HS-5 (cell line): Measurements from ENCODE around the gene KLHL11.
"Not testable (repeated sequence)": the region's sequence is repeated elsewhere in the genome, so short reads cannot be mapped to it uniquely, and the experiment has no call there.

ENCODE experiments used
- DNase-seq: peaks from one replicate; pipeline ENCODE4 v3.0.0-alpha.2; 2012; ENCODE audit warnings: low read depth

Gene KLHL11

GRCh38 chr17:41836550-41837196, 28.6 kb downstream of the KLHL11 start:
- no peak for DNase-seq

DNA sequence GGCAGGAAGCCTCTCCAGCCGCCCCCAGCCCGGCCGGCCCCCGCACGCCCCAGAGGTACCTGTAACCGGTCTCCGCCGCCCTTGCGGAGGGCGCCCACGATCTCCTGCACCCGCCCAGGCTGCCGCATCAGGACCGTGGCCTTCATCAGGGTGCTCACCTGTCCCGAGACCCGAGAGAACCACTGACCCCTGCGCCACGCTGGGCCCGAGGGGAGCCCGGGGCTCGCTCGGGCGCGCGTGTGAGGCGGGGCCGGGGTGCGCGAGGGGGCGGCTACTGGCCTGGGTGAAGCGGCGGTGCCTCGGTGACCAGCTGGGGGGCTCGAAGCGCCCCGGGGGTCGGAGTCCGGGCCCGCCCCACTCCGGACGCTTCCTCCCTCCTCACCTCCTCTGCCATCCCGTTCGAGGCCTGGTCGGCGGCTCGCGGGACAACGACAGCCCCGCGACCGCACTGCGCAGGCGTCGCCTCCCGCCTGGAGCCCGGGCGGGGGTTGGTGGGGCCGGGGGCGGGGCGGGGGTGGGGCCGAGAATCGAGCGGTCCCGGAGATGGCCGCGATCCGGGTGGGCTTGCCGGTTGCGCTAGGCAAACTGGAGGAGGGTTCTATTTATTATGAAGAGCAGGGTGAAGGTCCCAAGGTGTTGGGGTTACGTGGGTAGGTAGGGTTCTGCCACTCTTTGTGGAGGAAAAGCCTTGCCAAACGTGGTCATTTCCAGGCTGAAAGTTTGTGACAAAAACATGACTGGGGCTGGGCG, 29.2 kb downstream of the KLHL11 start, which contains the start of gene NT5C3B:
TSS of gene NT5C3B (minus strand) at position 433 of the 750 bp plus-strand sequence. CDS start at position 394, 39 bp downstream.
- DNase-seq, result no peak

- DNase-seq, result no peak
Observed at GRCh38 chr17:41835214-41835799, 29.9 kb downstream of the KLHL11 start.

DNA sequence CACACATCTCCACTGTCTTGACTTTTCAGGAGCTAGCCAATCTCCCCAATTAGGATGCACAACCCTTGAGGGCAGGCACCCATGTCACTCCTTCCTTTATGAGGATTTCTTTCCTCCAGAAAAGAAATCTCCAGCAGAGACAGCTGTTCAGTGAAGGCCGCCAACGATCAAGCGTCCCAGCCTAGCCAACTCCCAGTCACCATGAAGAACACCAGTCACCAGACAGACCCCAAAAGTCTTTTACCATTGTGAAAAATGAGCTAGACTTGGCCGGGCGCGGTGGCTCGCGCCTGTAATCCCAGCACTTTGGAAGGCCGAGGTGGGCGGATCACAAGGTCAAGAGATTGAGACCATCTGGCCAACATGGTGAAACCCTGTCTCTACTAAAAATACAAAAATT, 35.3 kb downstream of the KLHL11 start:
- not testable (repeated sequence) for DNase-seq

DNA sequence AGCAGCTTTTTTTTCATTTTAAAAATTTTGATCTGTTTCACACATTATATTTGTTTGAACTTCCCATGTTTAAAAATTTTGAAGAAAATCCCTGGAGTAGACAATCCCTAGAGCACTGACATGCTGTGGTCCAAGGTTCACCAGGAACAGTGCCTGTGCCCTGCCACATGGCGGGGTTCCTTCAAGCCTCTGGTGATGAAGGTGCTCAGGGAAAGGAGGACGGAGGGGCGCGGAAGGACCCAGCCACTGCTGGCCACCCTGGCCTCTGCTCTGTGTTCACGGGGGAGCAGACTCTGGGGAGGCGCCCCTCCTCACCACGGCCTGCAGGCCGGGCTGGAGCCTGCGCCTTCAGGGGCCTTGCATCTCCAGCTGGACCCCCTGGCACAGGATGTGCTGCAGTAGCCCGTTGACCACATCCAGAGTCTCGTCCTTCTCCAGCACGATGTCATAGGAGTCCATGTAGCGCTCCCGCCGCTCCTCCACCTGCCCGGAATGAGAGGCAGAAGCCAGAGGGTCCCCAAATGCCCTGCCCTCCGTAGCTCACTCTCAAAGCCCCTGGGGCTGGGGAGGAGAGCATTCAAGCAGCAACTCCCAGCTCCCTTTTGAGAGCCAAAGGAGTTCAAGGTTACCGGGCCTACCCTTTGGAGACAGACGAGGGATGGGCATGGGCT, 39.9 kb downstream of the KLHL11 start:
- no peak for DNase-seq

- DNase-seq, result no peak
Observed at GRCh38 chr17:41824086-41824485, 41.1 kb downstream of the KLHL11 start.

GRCh38 chr17:41823580-41823979, 41.6 kb downstream of the KLHL11 start:
- no peak for DNase-seq

DNA sequence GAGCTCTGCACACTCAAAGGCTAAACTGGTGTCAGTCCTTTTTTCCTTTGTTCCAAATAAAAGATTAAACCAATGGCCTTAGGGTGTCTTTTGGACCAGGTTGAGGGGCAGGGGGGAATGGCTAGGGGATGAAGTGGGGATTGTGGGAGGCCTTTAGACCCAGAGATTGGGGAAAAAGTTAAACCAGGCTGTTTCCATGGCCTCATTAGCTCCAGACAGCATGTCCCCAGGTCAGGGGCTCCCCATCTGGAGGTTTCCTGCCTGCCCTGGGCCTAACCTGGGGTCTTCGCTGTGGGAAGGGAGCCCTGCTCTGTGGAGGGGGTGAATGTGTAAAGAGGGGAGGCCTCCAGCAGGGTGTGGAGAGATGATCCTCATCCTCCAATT, 42.1 kb downstream of the KLHL11 start:
- no peak for DNase-seq

- no peak for DNase-seq
Observed at GRCh38 chr17:41822216-41823140, 42.7 kb downstream of the KLHL11 start.

- no peak for DNase-seq
Observed at GRCh38 chr17:41821776-41822175, 43.4 kb downstream of the KLHL11 start.

DNA sequence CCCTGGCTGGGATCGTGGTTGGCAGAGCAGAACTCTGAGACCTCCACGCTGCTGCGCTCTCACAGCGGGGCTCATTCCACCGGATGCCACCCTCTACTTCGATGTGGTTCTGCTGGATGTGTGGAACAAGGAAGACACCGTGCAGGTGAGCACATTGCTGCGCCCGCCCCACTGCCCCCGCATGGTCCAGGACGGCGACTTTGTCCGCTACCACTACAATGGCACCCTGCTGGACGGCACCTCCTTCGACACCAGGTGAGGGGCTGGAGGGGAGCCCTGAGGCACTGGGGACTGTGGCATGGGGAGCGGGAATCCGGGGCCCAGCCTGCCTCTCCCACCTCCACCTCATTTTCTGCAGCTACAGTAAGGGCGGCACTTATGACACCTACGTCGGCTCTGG, 47.2 kb downstream of the KLHL11 start:
- no peak for DNase-seq

DNA sequence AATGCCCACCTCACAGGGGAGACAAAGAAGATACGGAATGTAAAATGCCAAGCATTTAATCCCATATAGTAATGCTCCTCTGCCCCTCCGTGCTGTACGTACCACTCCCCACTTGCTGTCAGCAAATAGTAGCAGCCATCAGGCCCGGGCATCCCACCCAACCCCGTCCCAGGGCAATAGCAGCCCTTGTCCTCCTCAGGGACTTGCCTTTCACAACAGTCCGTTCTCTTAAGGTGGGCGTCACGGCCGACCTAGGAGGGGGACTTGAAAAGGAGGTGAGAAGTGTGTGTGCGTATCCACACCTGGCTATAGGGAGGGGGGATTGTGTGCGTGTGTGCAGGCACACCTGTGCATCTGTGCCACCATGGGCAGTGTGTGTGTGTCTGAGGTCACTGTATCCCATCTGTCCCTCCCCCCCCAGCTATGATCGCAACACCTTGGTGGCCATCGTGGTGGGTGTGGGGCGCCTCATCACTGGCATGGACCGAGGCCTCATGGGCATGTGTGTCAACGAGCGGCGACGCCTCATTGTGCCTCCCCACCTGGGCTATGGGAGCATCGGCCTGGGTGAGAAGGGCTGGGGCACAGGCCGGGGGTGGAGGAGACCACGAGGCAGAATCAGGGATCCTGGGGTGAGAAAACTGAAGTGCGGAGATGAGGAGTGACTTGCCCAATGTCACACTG, 48.4 kb downstream of the KLHL11 start:
- no peak for DNase-seq

- no peak for DNase-seq
Observed at GRCh38 chr17:41814195-41814594, 51.0 kb downstream of the KLHL11 start.

GRCh38 chr17:41813699-41814124, 51.5 kb downstream of the KLHL11 start:
- no peak for DNase-seq

DNA sequence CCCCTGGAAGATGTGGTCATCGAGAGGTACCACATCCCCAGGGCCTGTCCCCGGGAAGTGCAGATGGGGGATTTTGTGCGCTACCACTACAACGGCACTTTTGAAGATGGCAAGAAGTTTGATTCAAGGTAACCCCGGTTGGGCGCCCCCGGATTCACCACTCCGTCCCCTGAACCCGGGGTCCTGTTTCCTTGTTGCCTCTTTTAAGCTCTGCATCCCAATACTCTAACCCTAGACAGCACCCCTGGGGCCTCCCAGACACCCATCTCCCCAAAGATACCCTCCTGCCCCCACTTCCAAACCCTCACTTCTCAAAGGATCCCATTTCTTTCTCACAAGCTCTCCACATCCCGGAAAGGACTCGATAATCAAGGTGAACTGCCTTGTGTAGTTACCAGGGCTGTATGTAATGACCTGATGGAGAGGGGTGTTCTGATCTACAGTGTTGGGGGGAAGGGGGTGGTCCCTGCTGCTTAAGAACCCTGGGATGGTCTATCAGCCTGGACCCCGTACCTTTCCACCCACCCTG, 52.0 kb downstream of the KLHL11 start:
- DNase-seq, result no peak

DNA sequence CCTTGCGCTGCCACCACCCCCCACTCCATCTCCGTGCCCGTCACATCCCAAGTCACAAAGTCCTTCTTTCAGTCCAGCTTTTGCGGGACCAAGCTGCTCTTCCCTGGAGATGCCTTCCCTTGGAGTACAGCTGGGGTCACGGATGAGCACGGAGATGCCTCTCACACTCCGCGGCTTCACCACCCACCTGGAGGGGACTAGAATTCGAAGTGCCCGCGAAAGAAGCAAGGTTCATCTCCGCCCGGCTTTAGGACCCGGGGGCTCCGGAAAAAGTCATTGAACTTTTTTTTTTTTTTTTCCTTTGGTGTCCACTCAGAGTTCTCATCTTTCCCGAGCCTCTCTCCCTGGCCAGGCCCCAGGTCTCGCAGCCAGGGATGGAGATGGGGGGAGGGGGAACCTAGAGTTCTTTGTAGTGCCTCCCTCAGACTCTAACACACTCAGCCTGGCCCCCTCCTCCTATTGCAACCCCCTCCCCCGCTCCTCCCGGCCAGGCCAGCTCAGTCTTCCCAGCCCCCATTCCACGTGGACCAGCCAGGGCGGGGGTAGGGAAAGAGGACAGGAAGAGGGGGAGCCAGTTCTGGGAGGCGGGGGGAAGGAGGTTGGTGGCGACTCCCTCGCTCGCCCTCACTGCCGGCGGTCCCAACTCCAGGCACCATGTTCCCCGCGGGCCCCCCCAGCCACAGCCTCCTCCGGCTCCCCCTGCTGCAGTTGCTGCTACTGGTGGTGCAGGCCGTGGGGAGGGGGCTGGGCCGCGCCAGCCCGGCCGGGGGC, 52.7 kb downstream of the KLHL11 start, which contains the start of gene FKBP10:
TSS of gene FKBP10 (plus strand) at position 624 of the 771 bp plus-strand sequence. CDS start at position 655, 31 bp downstream.
- peak; percentile 54 for DNase-seq

- DNase-seq, result peak; percentile 26
Observed at GRCh38 chr17:41811549-41812380, 53.5 kb downstream of the KLHL11 start, which contains the start of gene P3H4. TSS of gene P3H4 (minus strand) at chr17:41811949. CDS start at chr17:41811915, 34 bp downstream.

GRCh38 chr17:41810659-41811548, 54.3 kb downstream of the KLHL11 start:
- no peak for DNase-seq
